Effector CD8-positive, alpha-beta T cell (primary cell): Measurements from ENCODE around the gene PRRC1.

Source experiments
- DNase-seq: peaks from one replicate; lab custom pipeline; 2025; lab: John Stamatoyannopoulos, UW

The PRRC1 gene

DNA sequence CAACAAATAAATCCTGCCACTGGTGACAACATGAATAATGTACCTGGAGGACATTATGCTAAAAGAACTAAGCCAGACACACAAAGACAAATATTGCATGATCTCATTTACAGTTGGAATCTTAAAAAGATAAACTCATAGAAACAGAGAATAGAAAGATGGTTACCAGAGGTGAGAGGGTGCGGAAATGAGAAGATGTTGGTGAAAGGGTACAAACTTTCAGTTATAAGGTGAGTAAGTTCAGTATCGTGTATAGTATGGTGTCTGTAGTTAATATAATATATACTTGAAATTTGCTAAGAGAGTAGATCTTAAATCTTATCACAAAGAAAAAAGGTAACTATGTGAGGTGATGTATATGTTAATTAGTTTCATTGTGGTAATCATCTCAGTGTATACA, 63.3 kb downstream of the PRRC1 start:
- DNase-seq = no peak

GRCh38 chr5:127581450-127581849, 64.0 kb downstream of the PRRC1 start:
- no peak for DNase-seq

DNA sequence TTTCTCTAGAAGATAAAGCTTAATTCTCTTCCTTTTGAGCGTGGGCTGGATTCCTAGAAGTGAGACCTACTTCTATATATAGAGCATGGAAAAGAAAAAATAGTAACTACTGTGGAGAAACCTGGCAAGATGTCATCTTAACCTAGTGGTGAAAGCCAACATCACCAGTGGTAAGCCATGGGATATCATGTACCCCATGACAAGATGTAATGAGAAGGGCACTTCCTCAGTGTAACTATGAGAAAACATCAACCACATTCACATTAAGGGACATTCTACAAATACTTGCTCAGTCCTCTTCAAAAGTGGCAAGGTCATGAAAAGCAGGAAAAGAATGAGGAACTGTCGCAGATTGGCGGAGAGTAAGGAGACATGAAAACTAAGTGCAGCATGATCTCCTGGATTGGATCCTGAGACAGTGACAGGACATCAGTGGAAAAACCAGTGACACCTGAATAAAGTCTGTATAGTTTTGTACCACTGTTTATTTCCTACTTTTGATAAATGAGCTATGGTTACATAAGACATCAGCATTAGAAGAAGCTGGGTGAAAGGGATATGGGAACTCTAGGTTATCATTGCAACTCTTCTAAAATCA, 65.4 kb downstream of the PRRC1 start:
- DNase-seq = no peak

DNA sequence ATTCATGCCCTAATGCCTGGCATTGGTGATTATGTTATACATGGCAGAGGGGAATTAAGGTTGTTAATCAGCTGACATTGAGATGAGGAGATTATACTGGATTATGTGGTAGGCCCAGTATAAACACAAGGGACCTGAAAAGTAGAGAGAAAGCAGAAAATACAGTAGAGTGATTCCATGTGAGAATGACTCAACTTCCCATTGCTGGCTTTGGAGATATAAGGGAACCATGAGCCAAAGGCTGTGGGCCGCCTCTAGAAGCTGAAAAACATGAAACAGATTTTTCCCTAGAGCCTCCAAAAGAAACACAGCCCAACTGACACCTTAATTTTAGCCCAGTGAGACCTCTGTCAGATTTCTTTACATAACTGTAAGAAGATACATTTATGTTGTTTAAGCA, 66.4 kb downstream of the PRRC1 start:
- no peak for DNase-seq

- no peak for DNase-seq
Measured at GRCh38 chr5:127585661-127586060, 68.2 kb downstream of the PRRC1 start.

- no peak for DNase-seq
Measured at GRCh38 chr5:127586066-127586770, 68.8 kb downstream of the PRRC1 start.

DNA sequence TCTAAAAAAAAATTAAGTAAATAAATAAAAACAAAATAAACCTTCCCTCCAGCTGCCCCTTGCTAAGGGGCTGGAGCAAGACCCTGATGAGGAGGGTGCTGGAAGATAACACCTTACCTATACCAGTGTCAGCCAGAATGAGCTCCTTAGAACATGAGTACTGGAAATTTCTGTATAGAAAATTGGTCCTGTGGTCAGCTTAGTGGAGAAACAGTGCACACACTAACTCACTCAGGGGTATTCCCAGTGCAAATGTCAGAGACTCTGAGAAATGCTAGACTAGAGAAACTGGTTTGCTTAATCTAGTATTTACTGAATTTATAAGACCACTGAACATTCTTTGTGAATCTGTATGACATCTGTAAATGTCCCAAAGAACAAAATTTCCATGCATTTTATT, 69.4 kb downstream of the PRRC1 start:
- DNase-seq = no peak

- DNase-seq = no peak
Measured at GRCh38 chr5:127587246-127587917, 69.9 kb downstream of the PRRC1 start.

GRCh38 chr5:127588368-127588767, 70.9 kb downstream of the PRRC1 start:
- no peak for DNase-seq

DNA sequence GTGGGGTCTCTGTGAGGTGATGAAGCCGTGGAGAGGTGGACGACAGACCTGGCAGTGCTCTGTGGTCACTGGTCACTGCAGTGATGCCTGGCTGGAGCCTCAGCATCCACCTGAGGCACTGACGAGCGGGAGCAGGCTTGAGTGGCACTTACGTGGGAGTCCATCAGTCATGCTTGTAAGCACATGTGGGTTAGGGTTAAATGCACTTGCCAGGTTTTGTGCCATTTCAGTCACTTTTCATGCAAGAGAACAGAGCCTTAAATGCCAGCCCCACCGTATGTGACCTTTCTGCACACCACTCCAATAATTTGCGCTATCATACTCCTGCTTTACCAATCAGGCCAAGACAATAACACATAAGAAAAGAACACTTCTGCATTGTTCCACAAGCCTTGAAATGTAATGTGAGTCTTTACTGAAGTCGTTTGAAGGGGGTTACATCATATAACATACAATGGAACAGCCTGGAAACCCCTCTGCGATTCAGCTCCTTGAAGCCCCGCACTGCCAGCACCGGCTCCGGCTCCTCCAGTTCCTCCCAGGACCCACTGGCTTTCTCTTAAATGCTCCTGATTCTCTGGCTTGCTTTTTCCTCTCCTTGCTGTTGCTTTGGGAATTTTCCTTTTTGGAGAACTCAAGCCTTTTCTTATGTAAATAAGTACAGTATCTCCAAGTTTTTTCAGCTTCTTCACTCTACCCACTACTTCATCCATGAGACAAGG, 72.0 kb downstream of the PRRC1 start:
- DNase-seq = no peak

DNA sequence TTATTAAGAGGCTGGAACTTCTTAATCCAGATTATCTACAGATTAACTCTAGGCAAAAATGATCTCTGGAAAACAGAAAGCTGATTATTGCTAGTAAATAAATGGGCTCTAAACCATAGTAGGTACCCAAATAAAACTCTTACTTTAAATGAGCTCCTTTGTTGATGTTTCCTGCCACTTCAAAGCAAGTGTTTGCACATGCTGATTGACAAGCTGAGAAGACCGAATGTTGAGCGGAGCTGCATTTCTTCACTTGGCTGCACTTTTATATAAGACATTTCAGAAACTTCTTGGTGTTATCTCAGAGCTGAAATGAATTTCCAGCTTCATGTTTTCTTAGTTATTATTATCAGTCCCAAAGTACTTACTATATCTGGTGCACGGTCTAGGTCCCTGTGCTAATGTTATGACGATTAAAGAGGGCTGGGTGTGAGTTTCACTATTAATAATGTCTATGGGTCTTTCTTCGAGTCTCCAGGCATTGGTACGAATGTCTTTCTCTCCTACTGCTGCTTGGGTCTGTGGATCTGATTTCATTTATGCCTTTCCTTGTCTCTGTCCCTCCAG, 72.8 kb downstream of the PRRC1 start:
- no peak for DNase-seq

GRCh38 chr5:127595484-127596368, 78.3 kb downstream of the PRRC1 start:
- no peak for DNase-seq

GRCh38 chr5:127596501-127596900, 79.1 kb downstream of the PRRC1 start:
- no peak for DNase-seq

GRCh38 chr5:127599320-127599719, 81.9 kb downstream of the PRRC1 start:
- no peak for DNase-seq

- no peak for DNase-seq
Measured at GRCh38 chr5:127599847-127600246, 82.4 kb downstream of the PRRC1 start.

DNA sequence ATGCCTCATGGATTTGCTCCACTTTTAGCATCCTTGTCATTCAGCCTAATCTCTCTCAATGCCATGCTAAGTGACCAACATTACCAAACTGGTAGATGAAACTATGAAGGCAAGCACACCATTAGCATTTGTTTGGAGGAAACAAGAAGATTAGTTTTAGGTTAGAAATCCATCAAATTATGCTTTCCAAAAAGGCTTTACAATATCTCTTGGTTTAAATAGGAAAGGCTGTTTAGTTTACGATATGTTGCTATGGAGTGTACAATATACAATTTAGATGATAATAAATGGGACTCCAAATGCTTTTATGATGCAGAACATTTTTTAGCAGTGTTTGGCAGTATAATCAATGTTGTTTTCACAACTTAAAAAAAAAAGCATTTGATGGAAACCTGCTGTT, 83.7 kb downstream of the PRRC1 start:
- DNase-seq = no peak

GRCh38 chr5:127601601-127602000, 84.2 kb downstream of the PRRC1 start:
- no peak for DNase-seq

DNA sequence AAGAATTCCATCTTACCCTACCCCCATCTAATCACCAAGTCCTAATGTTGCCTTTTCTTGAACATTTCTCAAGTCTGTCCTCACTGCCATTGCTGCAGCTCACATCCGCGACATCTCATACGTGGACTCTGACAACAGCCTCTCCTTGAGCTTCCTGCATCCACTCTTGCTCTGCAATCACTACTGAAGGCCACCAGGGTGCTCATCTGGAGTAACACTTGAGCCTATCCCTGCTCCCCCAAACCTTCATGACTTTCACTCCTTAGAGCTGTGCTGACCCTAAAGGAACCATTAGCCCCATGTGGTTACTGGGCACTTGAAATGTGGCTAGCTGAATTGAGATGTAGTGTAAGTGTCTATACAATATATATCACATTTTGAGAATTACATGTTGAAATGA, 85.0 kb downstream of the PRRC1 start:
- no peak for DNase-seq

- no peak for DNase-seq
Measured at GRCh38 chr5:127602896-127603844, 85.7 kb downstream of the PRRC1 start.
